GM18499 (cell line): ENCODE measurements around the gene MAPKAPK3.
A peak's percentile ranks its signal among the peaks of the same experiment; 100 is the strongest.

Experiments
- ATAC-seq: cut with Tn5 transposase; IDR thresholded peaks from one replicate; pipeline ENCODE4 v1.9.1; 2021; ENCODE audit warnings: moderate number of reproducible peaks; ENCODE audit not compliant: insufficient read depth, unreplicated experiment

The MAPKAPK3 gene

DNA sequence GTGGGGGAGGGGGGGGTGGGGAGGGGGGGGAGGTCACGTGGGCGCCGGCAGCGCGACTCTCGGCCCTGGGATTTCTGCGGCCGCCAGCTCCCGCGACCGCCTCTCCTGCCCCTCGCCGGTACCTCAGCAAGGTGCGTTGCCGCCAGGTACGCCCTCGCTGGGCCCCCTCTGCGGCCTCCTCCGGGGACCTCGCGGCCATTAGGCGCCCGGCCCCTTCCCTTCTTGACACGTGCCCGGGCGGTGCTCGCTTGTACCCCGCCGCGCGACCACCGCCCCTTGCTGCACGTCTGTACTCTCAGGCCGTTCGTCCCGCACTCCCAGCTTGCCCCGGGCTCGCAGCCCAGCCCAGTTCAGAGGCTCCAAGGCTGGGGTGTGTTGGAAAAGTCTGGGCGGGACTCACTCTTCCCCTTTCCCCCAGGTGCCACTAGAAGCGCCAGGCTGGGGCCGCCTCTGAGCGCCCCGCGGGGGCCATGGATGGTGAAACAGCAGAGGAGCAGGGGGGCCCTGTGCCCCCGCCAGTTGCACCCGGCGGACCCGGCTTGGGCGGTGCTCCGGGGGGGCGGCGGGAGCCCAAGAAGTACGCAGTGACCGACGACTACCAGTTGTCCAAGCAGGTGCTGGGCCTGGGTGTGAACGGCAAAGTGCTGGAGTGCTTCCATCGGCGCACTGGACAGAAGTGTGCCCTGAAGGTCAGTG lies at the start of gene MAPKAPK3:
MAPKAPK3 (plus strand) TSS at position 56 of the 696 bp plus-strand sequence; CDS start at position 471, 415 bp downstream.
- ATAC-seq, result peak; percentile 3

DNA sequence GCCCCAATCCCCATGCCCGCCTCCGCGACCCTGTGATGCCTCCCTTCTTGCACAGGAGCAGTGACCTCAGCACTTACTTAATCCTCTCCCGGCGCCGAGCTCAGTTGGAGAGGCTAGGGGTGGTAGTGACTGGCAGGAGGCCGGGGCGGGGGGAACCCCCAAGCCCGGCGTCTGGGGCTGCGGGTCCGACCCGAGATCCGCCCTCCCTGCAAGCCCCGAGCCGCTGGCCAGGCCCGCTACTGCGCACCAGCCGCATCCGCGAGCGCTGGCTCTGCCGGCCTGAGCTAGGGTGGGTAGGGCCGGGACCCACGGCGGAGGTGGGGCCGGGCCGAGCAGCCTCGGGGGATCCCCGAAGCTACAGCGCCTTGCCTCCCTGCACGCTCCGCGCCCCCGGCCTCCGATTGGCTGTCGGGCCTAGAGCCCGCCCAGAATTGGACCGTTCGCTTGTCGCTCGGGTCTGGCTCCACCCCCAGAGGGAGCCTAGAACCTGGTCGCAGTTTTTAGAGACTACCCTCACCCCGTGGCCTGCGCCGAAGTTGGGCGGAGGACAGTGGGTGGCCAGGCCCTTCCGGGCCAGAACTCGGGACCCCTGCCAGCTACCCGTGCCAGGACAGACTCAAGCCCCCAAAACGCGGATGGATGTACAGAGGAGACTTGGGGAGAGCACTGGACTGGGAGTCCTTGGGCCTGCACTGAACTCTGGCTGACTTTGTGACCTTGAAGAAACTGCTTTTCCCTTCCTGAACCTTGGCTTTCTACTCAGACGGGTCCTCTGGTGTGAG lies 49.4 kb upstream of the MAPKAPK3 start, which contains the start of gene C3orf18:
C3orf18 (minus strand) TSS at position 362 of the 782 bp plus-strand sequence. CDS start 2,048 bp downstream, outside the sequence.
- ATAC-seq, result peak; percentile 62

GRCh38 chr3:50568947-50569749 lies 47.8 kb upstream of the MAPKAPK3 start, which contains the start of gene HEMK1:
HEMK1 (plus strand) TSS chr3:50569522; CDS start chr3:50571105, 1,583 bp downstream.
- ATAC-seq, result peak; percentile 46

- ATAC-seq, result no peak
Observed at GRCh38 chr3:50570508-50571279, 46.3 kb upstream of the MAPKAPK3 start.

- ATAC-seq, result no peak
Observed at GRCh38 chr3:50571486-50571885, 45.5 kb upstream of the MAPKAPK3 start.

GRCh38 chr3:50572158-50572557 lies 44.8 kb upstream of the MAPKAPK3 start:
- no peak for ATAC-seq

DNA sequence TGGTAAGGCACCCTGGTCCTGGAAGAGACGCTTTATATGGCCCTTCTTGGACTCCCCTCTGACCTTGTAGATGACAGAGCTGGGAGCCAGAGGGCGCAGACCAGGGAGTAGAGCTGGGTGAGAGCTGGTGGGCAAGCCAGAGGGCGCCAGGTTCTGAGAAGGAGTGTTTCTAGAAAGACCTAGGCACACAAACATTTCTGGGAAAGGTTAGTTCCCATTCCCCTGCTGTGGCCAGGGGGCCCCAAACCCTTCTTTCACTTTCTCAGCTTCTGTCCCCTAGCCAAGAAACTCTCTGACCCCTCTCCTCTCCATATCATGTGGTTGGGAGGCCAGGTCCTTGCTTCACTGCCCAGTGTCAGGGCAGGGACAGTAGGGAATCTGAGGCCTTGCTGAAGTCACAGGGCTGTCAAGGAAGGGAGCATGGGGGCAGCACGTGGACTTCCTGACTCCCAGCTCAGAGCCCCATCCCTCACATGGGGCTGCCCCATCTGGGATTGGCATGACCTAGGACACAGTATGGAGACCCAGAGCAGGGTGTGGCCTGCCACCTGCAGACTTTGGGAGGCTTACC lies 44.1 kb upstream of the MAPKAPK3 start:
- no peak for ATAC-seq

DNA sequence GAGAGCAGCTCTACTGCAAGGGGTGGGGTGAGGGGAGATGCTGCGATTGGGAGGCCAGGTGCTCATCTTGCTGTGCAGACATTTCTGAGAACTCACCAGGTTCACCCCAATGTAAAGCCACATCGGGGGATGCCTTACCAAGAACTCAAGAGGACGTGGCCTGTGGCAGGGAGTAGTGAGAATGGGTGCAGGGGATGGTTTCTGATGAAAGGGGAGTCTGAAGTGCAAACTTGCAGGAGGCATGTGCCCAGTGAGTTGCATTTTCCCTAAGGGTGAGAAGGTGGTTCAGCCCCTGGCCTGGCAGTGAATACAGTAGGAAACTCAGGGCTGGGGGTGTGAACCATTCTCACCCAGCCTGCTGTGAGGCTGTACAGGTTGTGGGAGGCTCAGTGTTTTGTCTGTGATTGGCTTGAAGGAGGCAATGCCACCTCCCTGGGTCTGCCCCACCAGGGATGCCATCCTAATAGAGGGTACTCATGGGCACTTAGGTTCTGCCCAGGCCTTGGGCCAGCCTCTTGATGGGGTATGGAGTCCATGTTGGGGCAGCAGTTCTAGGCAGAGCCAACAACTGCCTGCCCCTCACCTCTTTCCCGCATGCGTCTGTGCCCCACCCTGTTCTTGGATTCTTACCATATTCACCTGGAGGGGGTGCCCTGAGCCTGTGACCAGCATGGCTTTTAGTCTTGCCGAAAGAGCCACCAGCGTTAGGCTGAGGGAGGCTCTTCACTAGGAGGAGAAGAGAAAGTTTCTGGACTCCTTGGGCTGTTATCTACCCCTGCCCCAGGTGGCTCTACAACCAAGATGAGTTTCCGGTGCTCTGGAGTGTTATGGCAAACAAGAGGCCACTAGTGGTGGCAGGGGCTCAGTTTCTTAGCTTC lies 43.1 kb upstream of the MAPKAPK3 start:
- ATAC-seq, result no peak

- no peak for ATAC-seq
Observed at GRCh38 chr3:50574444-50574831, 42.5 kb upstream of the MAPKAPK3 start.

DNA sequence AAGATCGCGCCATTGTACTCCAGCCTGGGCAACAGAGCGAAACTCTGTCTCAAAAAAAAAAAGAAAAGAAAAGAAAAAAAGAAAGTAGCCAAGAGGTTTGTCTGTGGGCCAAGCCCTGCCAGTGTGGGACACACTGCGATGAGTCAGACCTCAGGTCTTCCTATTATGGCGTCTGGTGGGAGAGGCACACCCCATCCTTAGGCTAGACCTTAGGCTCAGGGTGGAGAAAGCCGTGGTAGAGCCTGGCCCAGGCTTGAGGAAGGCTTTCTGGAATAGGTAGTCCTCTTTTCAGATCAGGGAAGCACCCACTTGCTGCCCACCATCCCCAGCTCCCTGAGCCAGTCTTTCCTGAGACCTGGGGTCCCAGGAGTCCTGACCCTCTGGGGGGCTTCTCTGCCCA lies 41.6 kb upstream of the MAPKAPK3 start:
- no peak for ATAC-seq

- ATAC-seq, result no peak
Observed at GRCh38 chr3:50577348-50577747, 39.6 kb upstream of the MAPKAPK3 start.

DNA sequence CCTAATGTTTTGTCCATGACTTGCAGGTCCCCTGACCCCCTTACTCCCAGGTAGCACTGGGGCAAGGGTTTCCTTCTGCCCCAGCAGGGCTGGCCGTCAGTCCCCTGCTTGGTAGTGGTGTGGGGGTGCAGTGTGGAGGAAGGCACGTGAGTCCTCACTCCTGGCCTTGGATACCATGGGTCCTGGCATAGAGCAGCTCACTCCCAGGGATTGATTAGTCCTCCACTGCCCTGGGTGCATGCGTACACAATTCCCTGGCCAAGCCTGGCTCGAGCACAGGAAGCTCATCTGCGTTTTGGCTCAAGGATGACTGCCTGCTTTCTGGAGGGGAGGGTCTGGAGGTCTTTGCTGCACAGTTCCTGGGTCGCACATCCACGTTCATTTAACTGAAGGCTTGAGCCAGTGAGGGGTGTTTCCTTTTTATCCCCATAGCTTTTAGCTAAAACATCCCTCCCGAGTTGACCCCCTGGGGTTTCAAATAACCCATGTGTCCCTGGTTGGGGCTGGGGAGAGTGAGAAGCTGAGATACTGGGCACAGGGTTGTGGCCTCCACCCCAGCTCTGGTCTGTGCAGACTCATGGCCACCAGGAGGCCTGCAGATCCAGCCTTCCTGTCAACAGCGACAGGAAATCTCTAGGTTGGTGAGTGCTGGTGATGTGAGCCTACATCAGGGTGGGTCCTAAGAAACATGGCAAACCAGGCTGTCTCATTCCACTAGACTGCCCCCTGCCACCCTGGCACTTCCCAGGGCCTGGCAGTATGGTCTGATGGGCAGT lies 36.1 kb upstream of the MAPKAPK3 start:
- ATAC-seq, result no peak

DNA sequence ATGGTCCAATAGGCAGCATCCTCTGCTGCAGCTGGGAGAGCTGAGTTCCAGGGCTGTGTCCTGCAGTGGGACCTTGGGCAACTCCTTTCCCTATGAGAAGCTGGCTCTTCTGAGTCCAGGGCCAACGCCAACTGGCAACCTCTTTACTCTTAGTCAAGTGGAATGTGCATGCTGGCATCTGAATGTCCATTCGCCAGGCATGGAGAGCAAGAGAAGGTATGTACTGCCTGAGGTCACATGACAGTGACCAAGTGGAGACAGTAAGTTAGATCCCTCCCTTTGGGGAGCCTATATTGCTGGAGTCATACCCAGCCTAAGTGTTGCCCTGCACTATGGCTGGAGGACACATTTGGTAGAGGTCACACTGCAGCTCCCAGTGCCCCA lies 35.5 kb upstream of the MAPKAPK3 start:
- ATAC-seq, result no peak

- no peak for ATAC-seq
Observed at GRCh38 chr3:50582083-50582482, 34.9 kb upstream of the MAPKAPK3 start.

DNA sequence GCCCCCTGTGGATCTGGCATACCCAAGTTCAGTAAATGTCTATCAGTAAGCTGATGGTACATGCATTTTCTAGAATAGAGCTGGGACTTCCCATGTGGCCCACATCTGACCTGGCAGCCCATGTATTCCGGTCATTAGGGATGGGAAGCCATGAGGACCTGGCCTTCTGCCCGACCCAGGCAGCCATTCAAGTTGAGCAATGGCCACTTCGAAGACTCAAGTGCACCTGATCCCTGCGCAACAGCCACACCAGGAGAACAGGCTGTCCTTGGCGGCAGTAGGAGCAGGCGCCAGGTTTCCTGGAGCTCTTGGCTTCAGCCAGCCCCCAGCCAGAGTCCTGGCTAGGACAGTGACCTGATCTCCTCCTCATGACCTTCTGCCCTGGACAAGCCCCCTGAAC lies 33.1 kb upstream of the MAPKAPK3 start:
- ATAC-seq, result no peak

DNA sequence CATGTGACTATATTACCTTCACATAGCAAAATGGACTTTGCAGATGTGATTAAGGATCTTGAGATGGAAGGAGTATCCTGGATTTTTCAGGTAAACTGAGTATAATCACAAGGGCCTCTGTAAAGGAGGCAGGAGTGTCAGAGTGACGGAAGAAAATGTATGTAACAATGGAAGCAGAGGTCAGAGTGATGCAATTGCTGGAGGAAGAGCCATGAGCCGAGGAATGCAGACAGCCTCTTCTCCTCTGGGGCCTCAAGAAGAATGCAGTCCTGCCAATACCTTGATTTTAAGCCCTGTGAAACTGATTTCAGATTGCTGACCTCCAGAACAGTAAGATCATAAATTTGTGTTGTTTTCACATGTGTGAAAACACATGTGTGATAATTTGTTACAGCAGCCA lies 32.6 kb upstream of the MAPKAPK3 start:
- no peak for ATAC-seq

DNA sequence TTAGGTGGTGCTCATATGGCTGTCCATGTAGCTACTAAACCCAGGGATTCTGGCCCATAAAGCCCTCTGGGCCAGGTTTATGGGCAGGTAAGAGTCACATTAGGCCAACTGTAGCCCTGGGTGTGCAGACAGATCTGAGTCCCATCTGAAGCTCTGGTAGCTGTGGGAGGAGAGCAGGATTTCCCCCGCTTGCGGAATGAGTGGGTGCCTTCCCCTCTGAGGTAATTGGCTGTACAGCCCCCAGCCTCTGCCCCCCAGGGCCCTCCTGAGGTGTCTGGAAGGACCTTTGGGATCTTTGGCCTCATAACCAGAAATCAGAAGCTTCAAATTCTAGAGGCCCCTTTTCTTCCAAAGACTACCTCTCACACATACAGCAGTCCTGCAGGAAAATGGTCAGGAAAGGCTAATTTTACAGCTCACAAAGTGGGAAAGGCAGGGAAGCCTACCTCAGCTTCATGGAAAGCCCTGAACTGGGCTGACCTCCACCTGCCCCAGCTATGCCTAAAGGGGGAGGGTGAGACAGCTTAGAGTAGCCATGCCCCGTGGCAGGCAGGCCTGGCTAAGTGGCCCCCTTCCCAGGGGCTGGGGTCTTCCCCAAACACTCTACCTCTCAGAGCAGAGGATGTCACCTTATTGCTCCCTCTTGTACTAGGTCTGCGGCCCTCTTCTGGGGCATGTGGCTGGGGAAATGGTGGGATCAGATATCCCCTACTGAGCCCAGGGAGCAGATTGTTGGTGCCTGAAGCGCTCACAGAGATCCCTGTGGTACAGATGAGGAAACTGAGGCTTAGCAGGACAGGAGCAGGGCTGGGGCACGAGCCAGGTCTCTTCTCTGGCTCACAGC lies 30.8 kb upstream of the MAPKAPK3 start:
- ATAC-seq, result no peak
